GM19043 (cell line): Measurements from ENCODE around the gene OLA1.

Experiments
- ATAC-seq: cut with Tn5 transposase; IDR thresholded peaks from one replicate; pipeline ENCODE4 v1.9.1; 2021; ENCODE audit warnings: low read depth; ENCODE audit not compliant: unreplicated experiment

The OLA1 gene

DNA sequence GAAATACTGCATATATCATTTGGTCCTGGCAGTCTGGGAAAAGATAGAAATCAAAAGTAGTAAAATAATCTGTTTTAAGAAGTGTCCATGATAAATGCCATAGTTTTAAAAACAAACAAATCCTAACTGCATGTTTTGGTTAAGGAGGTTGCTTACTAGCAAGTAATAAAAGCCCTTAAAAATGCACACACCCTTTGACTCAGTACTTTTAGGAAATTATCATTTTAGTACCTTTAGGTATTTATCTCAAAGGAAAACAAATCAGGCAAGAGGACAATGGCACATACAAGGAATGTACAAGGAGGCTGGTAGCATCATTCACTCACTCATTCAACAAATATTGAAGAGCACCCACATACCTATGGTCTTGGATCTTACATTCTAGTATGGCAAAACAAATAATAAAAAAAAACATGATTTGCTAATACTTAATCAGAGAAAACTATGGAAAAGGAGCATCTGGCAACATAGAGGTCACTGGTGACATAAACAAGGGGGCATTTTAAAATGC lies 67.6 kb downstream of the OLA1 start:
- ATAC-seq: no peak

DNA sequence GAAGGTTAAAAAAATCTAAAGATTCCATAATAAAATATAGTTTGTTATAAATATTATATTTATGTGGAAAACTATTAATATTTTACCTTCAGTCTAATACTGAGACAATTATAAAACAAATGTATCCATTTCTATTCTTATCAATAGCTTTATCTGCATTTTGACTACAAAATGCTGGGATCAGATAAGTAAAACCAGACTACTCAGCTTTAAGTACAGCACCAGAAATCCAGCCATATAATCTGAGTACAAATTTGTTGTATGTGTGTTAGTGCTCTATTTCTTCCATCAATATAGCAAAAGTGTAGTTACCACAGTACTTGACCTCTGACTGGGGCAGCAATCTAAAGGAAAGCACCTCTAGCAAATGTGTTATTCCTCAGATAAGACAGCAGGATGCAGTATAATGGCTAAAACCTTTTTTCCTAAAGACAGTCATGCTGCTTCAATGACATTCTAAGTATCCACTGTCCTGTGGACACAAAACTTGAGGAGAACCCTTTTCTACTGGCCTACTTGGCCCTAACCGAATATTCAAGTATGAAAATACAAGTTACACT lies 68.1 kb downstream of the OLA1 start:
- no peak for ATAC-seq

DNA sequence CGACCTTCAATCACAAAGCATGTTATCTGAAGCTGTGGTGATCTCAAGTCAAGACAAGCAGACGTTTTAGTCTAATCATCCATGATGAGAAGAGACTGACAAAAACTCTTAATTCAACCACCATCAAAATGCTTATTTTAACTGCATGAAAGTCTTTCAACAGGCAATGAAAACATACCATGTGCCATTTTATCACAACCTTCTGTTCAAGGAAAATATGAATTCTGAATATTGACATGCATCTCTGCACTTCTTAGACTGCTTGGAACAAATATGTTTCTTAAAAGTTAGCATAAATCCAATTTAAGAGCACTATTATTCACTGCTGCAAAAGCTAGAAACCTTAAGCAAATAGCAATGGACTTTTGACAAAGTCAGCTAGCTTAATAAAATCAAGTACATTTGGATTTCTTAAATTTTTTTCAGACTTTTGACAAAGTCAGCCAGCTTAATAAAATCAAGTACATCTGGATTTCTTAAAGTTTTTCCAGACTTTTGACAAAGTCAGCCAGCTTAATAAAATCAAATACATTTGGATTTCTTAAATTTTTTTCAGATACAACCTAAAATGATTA lies 70.9 kb downstream of the OLA1 start:
- no peak for ATAC-seq

DNA sequence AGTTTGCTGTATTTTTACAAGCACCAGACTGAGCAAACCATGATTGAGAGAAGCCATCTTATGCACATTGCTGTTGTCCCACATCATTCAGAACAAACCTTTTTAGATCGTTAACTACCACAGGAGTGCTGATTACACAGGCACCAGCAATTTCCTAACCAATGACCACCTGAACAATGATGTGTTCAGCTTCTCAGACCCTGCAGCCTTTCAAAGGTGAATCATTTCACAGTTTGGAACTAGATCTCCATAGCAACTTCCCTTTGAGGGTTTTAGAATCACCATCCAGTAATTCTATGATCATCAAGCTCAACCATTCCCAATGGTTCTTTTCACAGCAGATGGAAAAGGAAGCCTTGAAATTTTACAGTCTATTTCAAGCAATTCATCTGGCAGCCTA lies 71.4 kb downstream of the OLA1 start:
- ATAC-seq: no peak

DNA sequence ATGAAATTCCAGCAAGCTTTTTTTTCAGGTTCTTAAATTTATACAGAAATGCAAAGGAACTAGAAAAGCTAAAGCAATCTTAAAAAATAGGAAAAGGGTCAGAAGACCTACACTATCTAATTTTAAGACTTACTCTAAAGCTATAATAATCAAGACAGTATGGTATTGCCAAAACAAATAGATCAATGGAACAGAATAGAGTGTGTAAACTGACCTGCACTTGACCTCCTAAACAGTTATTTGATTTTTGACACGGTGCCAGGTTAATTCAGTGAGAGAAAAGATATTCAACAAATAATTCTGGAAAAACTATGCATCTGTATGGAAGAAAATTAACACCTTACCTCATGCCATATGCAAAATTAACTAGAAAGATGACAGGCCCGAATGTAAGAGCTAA lies 73.6 kb downstream of the OLA1 start:
- ATAC-seq: no peak

DNA sequence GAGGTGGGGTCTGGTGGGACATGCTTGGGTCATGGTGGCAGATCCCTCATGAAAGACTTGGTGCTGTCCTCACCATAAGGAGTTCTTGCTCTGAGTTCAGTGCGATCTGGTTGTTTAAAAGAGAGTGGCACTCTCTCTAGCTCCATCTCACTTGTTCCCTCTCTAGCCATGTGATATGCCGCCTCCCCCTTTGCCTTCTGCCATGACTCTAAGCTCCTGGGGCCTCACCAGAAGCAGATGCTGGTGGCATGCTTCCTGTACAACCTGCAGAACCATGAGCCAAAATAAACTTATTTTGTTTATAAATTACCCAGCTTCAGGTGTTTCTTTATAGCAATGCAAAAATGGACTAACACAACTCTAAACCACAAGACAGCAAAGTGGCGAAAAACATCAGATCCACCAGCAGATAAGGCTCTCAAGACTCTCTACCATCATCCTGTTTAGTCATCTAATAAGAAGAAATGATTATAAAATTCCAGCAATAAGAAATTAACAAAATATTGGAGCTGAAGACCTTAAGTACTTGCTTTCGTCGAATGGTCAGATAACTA lies 75.5 kb downstream of the OLA1 start:
- no peak for ATAC-seq

DNA sequence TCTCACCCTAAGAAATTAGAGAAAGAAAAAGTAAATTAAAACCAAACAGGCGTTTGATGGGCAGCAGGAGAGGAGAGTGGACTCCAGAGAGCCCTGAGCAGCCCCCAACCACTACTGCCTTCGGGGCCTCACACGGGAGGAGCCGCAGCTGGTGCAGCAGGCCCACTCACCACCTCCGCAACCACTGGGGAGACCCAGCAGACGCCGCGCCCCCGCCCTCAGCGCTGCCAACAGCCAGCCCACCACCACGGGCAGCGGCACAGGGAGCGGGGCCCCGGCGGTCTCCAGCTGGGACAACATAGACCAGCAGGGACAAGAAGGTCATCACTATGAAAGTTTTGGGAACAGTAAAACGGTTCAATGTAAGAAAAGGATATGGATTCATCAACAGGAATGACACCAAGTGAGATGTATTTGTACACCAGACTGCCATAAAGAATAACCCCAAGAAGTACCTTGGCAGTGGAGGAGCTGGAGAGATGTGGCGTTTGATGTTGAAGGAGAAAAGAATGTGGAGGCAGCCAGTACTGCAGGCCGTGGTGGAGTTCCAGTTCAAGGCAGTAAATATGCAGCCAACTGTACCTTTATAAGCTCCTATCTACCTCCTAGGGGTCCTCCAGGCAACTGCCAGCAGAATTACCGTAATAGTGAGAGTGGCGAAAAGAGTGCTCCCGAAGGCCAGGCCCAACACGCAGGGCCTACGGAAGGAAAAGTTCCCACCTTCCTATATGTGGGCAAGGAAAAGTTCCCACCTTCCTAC lies 76.5 kb downstream of the OLA1 start:
- ATAC-seq: no peak

DNA sequence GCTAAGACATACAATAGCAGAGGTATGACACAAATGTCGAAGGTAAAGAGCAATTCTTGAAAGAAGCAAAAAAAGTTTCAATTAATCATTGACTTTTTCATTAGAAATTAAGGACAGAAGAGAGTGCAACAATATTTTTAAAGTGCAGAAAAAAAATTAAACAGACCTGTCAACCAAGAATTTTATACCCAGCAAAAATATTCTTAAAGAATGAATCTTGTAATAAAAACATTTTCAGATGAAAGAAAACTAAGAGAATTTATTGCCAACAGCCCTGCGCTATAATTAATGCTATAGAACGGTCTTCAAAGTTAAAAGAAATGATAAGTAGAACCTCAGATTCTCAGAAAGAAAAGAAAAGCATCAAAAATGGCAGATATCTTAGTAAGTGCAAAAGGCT lies 79.0 kb downstream of the OLA1 start:
- ATAC-seq: no peak

DNA sequence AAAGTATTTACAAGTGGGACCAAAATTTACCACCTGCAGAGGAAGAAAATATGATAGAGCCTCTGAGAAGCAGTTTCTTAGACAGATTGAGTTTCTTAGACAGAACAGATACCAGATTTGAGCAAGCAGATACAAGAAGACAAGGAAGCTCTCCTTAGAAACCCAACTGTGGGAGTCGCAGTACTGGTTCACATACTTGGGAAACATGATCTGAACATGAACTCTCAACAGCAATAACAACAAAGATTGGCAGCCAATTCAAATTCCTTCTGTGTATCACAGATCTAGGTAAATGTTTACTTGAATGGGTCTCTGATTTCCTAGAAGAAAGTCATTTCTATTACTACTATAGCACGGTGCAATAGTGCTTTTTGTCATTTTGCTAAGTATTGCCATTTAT lies 82.1 kb downstream of the OLA1 start:
- no peak for ATAC-seq

DNA sequence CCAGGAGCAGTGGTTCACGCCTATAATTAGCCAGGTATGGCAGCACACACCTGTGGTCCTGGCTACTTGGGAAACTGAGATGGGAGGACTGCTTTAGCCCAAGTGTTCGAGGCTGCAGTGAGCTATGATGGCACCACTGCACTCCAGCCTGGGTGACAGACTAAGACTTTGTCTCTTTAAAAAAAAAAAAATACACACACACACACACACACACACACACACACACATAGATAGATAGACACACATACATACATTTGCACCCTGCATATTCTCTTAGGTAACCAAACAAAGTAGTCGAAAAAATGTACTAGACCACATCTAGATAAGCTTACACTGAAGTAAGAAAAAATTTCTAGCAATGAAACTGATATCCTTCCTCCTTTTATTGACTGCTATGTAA lies 86.8 kb downstream of the OLA1 start:
- ATAC-seq: no peak

DNA sequence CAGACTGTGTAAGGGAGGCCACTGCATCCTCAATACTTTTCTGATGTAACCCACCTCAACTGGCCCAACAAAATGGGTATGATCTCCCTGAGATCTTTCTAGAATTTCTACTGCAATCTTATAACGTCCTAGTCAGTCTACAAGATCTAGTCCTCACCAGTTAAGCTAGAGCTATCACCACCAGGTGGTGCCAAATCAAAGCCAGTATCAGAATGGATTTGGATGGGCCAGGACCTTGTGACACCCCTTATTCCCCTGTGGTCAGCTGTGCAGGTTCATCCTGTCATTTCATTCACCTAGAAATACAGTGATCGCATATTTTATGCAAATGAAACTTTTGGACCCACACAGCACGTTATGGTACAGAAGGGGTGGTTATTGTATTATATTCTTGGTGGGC lies 90.3 kb downstream of the OLA1 start:
- no peak for ATAC-seq

DNA sequence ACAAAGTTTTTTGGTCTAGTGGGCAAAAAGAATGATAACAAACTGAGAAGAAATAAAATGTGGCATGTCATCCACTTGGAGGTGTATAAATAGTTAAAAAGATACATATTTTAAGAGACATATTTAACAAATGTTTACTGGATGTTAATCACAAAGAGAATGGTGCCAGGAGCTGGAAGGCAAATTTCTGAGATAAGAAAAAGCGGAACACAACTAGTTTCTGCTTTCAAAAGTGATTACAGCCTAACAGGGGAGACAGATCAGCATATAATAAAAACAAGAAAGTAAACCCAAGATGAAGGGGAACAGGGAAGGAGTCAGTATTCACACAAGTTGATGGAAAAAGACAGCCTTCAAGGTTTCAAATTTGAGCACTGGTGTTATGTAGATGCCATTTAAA lies 91.3 kb downstream of the OLA1 start:
- ATAC-seq: no peak

DNA sequence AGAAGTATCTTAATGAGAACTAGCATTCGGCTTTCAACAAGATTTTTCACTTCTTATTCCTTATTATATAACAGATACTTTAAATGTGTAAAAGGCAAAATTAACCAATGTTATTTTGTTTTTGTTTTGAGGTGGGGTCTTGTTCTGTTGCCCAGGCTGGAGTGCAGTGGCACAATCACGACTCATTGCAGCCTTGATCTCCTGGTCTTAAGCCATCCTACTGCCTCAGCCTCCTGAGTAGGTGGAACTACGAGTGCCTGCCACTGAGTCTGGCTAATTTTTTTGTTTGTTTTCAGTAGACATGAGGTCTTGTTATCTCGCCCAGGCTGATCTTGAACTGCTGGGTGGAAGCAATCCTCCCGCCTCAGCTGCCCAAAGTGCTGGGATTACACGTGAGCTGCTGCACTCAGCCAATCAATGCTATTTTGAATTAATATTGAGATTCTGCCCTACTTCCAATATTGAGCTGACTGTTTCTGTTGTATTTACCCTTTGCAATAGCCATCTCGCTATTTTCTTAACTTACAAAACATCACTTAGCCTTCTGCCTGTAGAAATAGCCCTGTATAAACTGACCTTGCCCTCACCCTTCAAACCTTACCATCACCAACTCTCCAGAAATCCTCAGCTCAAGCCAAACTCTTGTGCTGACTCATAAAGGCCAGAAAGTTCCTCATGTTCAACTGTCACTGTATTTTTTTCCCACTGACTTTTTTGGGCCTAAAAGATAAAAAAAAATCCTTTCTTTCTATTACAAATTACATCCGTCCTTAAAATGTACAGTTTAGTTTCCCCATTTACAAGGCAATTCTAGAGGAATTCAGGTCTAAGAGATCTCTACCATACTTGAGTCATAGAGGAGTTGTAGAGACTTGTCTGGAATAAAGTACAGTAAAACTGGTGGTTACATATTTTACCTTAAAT lies 94.3 kb downstream of the OLA1 start:
- ATAC-seq: no peak

DNA sequence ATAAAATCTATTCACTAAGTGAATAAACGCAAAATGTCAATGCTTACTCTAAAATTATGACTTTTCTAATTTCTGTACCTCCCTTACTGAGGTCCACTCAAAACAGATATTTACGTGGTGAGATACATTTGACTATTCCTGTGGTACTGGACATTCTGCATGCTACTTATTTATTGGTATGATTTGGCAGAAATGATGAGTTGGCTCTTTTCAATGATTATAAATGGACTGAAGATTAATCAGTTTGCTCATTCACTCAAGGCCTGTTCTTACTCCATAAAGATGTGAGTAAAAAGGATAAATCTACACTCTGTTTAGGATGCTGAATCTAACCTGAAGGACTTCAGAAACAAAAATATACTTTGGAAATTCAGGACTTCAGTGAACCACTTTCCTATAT lies 98.8 kb downstream of the OLA1 start:
- ATAC-seq: no peak

DNA sequence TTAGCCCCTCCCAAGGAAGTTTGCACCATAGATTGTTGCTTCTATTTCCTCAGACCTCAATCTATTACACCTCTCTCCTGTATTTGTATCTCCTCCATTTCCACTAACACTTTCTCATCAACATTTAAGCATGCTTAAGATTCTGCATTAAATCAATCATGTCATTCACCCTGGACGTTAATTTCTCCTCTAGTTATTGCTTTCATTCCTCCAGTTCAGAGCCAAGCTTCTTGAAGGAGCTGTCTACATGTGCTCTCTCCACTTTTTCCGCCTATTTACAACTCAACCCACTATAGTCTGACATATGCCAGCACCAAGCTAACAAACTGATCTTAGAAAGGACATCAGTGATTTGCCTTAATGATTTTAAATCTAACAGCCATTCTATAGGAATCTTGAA lies 99.5 kb downstream of the OLA1 start:
- ATAC-seq: no peak

DNA sequence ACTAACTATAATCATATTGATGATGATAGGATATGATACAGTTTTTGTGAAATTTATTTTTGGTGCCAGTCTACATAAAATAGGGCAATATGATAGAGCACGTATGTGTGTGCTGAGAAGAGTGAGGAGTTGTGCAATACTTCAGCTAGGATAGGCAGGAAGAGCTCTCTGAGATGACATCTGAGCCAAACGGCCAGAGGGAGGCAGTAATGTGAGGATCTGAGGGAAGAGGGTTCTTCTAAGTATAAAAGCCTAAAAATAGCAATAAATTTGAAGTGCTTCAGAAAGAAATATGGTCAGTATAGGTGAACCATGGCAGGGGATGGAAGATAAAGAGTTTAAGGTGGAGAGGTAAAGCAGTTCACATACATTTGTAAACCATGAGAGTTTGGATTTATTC lies 102.5 kb downstream of the OLA1 start:
- no peak for ATAC-seq

DNA sequence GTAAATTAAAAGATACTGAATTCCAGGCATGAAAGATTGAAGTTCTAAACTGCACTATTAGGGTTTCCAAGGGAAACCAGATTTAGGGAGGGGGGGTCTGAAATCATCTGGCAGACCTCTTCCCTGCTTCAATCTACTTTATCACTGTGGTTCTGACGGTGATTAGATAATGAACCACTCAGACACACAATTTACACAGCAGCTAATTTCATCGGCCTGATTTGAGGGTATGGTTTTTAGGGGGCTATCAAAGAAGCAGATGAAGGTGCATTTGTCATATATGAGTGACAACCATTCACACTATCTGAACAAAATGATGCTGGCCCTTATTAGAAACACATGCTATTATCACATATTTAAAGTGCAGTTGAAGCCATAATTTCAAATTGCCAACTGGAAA lies 106.0 kb downstream of the OLA1 start:
- ATAC-seq: no peak

DNA sequence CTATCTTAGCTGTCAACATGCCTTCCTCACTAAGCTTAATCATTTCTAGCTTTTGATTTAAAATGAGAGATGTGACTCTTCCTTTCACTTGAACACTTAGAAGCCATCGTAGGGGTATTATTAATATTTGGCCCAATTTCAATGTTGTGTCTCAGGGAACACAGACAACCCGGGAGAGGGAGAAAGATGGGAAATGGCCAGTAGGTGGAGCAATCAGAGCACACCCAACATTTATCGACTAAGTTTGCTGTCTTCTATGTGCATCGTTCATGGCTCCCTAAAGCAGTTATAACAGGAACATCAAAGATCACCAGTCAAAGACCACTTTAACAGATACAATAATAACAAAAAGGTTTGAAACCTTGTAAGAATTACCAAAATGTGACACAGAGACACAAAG lies 110.2 kb downstream of the OLA1 start:
- no peak for ATAC-seq

DNA sequence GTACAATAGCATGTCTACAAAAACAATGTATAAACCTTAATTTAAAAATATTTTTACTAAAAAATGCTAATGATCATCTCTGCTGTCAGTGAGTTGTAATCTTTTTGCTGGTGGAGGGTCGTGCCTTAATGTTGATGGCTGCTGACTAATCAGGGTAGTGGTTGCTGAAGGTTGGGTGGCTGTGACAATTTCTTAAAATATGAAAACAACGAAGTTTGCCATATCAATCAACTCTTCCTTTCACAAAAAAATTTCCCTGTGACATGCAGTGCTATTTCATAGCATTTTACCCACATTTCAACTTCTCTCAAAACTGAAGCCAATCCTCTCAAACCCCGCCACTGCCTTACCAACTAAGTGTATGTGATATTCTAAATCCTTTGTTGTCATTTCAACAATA lies 112.4 kb downstream of the OLA1 start:
- no peak for ATAC-seq

DNA sequence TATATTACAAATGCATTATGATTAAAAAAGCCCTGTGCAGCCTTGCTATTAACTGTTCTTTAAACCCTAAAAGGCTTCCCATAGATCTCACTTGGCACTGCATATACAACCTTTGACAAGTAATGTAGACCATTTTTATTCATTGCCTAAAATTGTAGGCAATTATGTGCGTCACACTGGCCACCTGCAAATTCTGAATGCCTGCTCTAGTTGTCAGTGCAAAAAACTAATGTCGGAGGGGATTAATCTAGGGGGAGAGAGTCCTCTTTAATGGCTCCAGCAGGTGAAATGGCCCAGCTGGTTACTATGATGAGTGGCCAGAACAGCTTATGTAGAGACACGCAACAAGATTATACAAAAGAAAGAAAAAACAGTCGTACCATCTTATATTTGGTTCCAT lies 123.2 kb downstream of the OLA1 start:
- no peak for ATAC-seq

DNA sequence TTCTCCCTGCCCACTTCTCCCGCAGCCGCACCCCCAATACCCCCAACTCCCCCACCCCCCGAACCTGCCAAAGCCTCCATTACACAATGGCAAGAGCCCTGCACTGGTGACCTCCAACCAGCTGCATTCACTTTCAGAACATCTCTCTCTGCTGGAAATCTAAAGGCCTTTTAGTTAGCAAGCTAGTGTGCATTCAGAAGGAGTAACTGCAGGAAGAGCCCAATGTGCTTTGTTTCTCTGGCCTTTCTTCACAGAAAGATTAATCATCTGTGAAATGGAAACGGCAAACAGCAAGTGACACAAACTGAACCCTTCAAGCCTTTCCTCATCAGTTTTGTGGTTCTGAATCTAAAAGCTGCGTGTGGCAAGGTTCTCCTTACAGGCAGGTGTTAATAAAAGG lies 124.2 kb downstream of the OLA1 start:
- ATAC-seq: no peak
